Measurements from ENCODE around the gene ARMH2.

- TF ChIP-seq EZH2 (IDR thresholded peaks at IDR 0.05; ENCODE audit: borderline replicate concordance, control insufficient read depth, low read depth, low read length) (no peak), BHLHE40 (IDR thresholded peaks at IDR 0.05; ENCODE audit: borderline replicate concordance in 1 of 2, low read depth in 2 of 2, low read length in 1 of 2) (no peak), BRCA1 (IDR thresholded peaks at IDR 0.05; ENCODE audit: low read depth, low read length) (no peak), CREB1 (IDR thresholded peaks at IDR 0.05; ENCODE audit: low read depth) (no peak), MYC (IDR thresholded peaks at IDR 0.05; ENCODE audit: insufficient read depth, insufficient read length, insufficient replicate concordance, low read length, severe bottlenecking) (no peak), NFIC (IDR thresholded peaks at IDR 0.05; ENCODE audit: low read depth, low read length) (no peak), EP300 (IDR thresholded peaks at IDR 0.05; ENCODE audit: borderline replicate concordance in 1 of 2, control insufficient read depth in 1 of 2, low read depth in 2 of 2, low read length in 2 of 2) (no peak), MEF2A (IDR thresholded peaks at IDR 0.05; ENCODE audit: insufficient read depth, low read depth, low read length) (no peak), POLR2AphosphoS2 (IDR thresholded peaks at IDR 0.05; ENCODE audit: low read depth, low read length) (no peak), NKRF (conservative IDR thresholded peaks at IDR 0.05) (no peak)
Observed at GRCh38 chr6:24759718-24760117, 39.0 kb downstream of the ARMH2 start.

All from GM12878 (cell line).